Lung (tissue), 12 donors: ENCODE results near the gene ST3GAL3. TPM values are rescaled to one million over a fixed set of nuclear protein-coding genes. Genes with fewer than 3 reads are reported as not detected.

Experiments used
- ATAC-seq: fragments of 200-7000 bp; cut with Tn5 transposase; one replicate; pipeline ENCODE4 v1.9.1; 2020; ENCODE audit warnings: moderate number of reproducible peaks; ENCODE audit not compliant: insufficient read depth, low FRiP score
- DNase-seq, 3 donors: peaks; one replicate each; pipeline ENCODE4 v3.0.0-alpha.2; 2013 to 2017
- H3K27ac ChIP-seq, 2 donors: one replicate each; pipeline ENCODE4 v1.5.1; 2013; ENCODE audit warnings: mild to moderate bottlenecking in 2 of 2, moderate library complexity in 2 of 2, control low read depth in 1 of 2, inconsistent platforms in 1 of 2, low read depth in 1 of 2, low read length in 1 of 2
- H3K27me3 ChIP-seq, 3 donors: one replicate each; pipeline ENCODE4 v1.5.1; 2013; ENCODE audit warnings: low read length in 2 of 3; ENCODE audit not compliant: control insufficient read depth in 3 of 3, insufficient read depth in 3 of 3
- H3K36me3 ChIP-seq, 4 donors: one replicate each; pipeline ENCODE4 v1.5.1; 2013; ENCODE audit warnings: low read length in 4 of 4, mild to moderate bottlenecking in 1 of 4, moderate library complexity in 1 of 4; ENCODE audit not compliant: control insufficient read depth in 4 of 4, insufficient read depth in 4 of 4
- H3K4me1 ChIP-seq, 5 donors: one replicate each; pipeline ENCODE4 v1.5.1; 2013; ENCODE audit warnings: low read length in 5 of 5, mild to moderate bottlenecking in 2 of 5, moderate library complexity in 1 of 5; ENCODE audit not compliant: control insufficient read depth in 5 of 5, insufficient read depth in 5 of 5
- H3K4me3 ChIP-seq: one replicate; pipeline ENCODE4 v1.5.1; 2013; ENCODE audit warnings: mild to moderate bottlenecking, control low read depth, moderate library complexity
- H3K9ac ChIP-seq, 2 donors: one replicate each; pipeline ENCODE4 v1.5.1; 2013; ENCODE audit warnings: low read length in 2 of 2, control low read depth in 1 of 2; ENCODE audit not compliant: insufficient read depth in 1 of 2
- H3K9me3 ChIP-seq, 4 donors: one replicate each; pipeline ENCODE4 v1.5.1; 2013; ENCODE audit warnings: low read length in 3 of 4, mild to moderate bottlenecking in 1 of 4, moderate library complexity in 1 of 4; ENCODE audit not compliant: control insufficient read depth in 4 of 4, insufficient read depth in 3 of 4
- WGBS, 2 donors: extraction: QIAGEN DNeasy Blood & Tissue Kit; methylation state at CpG; one replicate each; pipeline ENCODE4 v1.1.7; 2013; 5-methylcytosine and 5-hydroxymethylcytosine counted together
- polyA plus RNA-seq, 2 donors: library from polyadenylated mRNA; stranded (reverse); fragments of 200-250 nt; gene quantifications; one replicate each; pipeline ENCODE4 v1.2.1, GENCODE V29; 2013
- total RNA-seq, 2 donors: library from RNA; depleted of rRNA in 1 of 2; stranded (reverse); fragments of >200 nt in 1 of 2; gene quantifications; one replicate each; pipeline ENCODE4 v1.2.1, GENCODE V29; 2014 to 2021
- TF ChIP-seq, protein P1 (sequence below): IDR thresholded peaks from 2 replicates; pipeline ENCODE4 v1.5.1; 2012; ENCODE audit warnings: mild to moderate bottlenecking; ENCODE audit errors: control extremely low read depth, extremely low read depth
- donor health status: control.
- donor health status: control.
- donor health status: Bipolar disorder and iron deficiency.
- donor health status: healthy.
- donor health status: DM: yes; HTN: yes; CAD: no.

ST3GAL3 gene
- total and polyA plus RNA-seq, 4 donors = 8.4 to 28.0 (median 17.1) TPM

DNA sequence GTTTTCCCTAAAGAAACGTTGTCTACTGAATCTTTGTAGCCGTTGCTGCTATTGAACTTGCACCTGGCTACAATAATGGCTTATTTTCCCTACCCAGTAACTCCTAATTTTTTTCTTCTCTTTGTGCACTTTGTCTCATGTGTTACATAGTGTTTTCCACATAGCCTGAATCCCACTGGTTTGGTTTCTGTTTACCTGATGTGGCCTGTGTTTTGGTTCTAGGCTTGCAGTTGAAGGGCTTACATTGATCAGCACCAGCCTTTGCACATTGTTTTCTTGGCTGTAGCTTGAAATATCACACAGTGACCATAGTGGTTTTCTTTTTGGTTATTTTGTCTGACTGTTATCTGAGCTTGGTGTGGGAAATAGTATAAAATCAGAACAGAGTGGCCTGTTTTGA is 29.5 kb downstream of the ST3GAL3 start:
- Histone ChIP-seq H3K9ac (no peak overlapping the region), H3K36me3 (peaks cover 6 to 10% (median 7%) of the 10 kb centered on the region in 4 donors), H3K4me1 (no peaks in the 10 kb centered on the region), H3K4me3 (no peak overlapping the region), H3K27me3 (no peaks in the 10 kb centered on the region), H3K27ac (no peak overlapping the region), H3K9me3 (no peaks in the 10 kb centered on the region)
- TF ChIP-seq, protein P1, sequence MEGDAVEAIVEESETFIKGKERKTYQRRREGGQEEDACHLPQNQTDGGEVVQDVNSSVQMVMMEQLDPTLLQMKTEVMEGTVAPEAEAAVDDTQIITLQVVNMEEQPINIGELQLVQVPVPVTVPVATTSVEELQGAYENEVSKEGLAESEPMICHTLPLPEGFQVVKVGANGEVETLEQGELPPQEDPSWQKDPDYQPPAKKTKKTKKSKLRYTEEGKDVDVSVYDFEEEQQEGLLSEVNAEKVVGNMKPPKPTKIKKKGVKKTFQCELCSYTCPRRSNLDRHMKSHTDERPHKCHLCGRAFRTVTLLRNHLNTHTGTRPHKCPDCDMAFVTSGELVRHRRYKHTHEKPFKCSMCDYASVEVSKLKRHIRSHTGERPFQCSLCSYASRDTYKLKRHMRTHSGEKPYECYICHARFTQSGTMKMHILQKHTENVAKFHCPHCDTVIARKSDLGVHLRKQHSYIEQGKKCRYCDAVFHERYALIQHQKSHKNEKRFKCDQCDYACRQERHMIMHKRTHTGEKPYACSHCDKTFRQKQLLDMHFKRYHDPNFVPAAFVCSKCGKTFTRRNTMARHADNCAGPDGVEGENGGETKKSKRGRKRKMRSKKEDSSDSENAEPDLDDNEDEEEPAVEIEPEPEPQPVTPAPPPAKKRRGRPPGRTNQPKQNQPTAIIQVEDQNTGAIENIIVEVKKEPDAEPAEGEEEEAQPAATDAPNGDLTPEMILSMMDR = no peak
- 87 to 93% methylated on average over 2 of the region's 2 CpGs for WGBS, 2 donors
- ATAC-seq (no peak), DNase-seq (no peak)

DNA sequence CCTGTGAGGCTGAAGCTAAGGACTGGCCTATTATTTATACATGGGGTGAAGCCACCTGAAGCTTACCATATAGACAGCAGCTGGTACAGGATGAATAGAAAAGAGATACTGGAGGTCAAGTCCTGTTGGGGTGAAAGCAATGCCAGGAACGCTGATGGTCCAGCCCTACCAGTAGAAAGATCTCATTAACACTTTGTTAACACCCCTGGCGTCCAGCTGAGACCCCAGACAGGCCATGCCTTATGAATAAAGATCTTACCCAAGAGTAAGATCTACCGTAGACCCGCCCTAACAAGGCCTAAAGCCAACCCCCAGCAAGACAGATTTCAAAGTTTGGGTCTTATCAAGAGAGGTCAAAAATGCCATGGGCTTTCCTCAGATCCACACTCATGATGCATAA is 34.7 kb downstream of the ST3GAL3 start:
- H3K27ac ChIP-seq = no peak overlapping the region
- TF ChIP-seq, protein P1 = no peak
- DNase-seq (no peak), ATAC-seq (no peak)
- H3K4me1 ChIP-seq = no peaks in the 10 kb centered on the region
- H3K9ac ChIP-seq = no peak overlapping the region
- 85 to 86% methylated on average over 4 of the region's 4 CpGs for WGBS, 2 donors
- H3K4me3 ChIP-seq = no peak overlapping the region
- no peaks in the 10 kb centered on the region for H3K9me3 ChIP-seq
- H3K36me3 ChIP-seq = peaks cover 0 to 12% (median 7%) of the 10 kb centered on the region in 4 donors
- H3K27me3 ChIP-seq = no peaks in the 10 kb centered on the region

DNA sequence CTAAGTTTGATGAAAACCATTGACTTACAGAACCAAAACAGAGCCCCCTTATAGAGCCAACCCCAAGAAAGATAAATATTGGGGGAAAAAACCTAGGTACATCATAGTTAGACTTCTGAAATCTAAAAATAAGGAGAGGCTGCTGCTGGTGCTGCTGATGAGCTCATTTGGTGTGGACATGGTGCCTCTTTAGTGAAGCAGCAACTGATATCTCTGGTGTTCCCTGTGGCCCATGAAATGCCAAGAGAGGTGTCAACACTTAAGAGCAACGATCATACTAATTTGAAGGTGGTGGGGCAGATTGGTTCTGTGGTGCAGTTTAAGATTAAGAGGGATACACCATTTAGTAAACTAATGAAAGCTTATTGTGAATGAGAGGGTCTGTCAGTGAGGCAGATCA is 35.9 kb downstream of the ST3GAL3 start:
- WGBS, 2 donors = 86 to 96% methylated on average over 1 of the region's 1 CpG
- H3K27ac ChIP-seq = no peak overlapping the region

More for the DNA sequence above, 35.9 kb downstream of the ST3GAL3 start:
- no peak for DNase-seq
- peaks cover 0 to 12% (median 6%) of the 10 kb centered on the region in 4 donors for H3K36me3 ChIP-seq
- H3K9me3 ChIP-seq = no peaks in the 10 kb centered on the region
- no peak overlapping the region for H3K4me3 ChIP-seq
- H3K9ac ChIP-seq = no peak overlapping the region
- H3K4me1 ChIP-seq = no peaks in the 10 kb centered on the region
- no peaks in the 10 kb centered on the region for H3K27me3 ChIP-seq
- TF ChIP-seq, protein P1 = no peak
- no peak for ATAC-seq
